Hepatocyte (in vitro differentiated cells): ENCODE data around the gene ANKS4B. TPM values are rescaled to one million over a fixed set of nuclear protein-coding genes. Genes with fewer than 3 reads are reported as not detected.

Source experiments
- DNase-seq: peaks from one replicate; pipeline ENCODE4 v3.0.0-alpha.2; 2016; ENCODE audit warnings: low spot score
- H2AFZ ChIP-seq: fragments of 200-600 bp; sonication (generic); 2 replicates; pipeline ENCODE4 v1.6.0; 2016; ENCODE audit warnings: antibody characterized with exemption, mild to moderate bottlenecking
- H3K27ac ChIP-seq: fragments of 200-600 bp; sonication (generic); 2 replicates; pipeline ENCODE4 v1.5.1; 2016; ENCODE audit warnings: mild to moderate bottlenecking
- H3K27me3 ChIP-seq: fragments of 200-600 bp; sonication (generic); 2 replicates; pipeline ENCODE4 v1.6.1; 2016
- H3K36me3 ChIP-seq: fragments of 200-600 bp; sonication (generic); replicated peaks from 2 replicates; pipeline ENCODE4 v1.5.1; 2016; ENCODE audit warnings: low read depth; ENCODE audit not compliant: insufficient read depth
- H3K4me1 ChIP-seq: fragments of 200-600 bp; sonication (generic); 2 replicates; pipeline ENCODE4 v1.5.1; 2016; ENCODE audit warnings: mild to moderate bottlenecking, moderate library complexity; ENCODE audit not compliant: insufficient read depth
- H3K4me2 ChIP-seq: fragments of 200-600 bp; sonication (generic); 2 replicates; pipeline ENCODE4 v1.6.0; 2016
- H3K4me3 ChIP-seq: fragments of 200-600 bp; sonication (generic); 2 replicates; pipeline ENCODE4 v1.5.1; 2016; ENCODE audit warnings: mild to moderate bottlenecking
- H3K79me2 ChIP-seq: fragments of 200-600 bp; sonication (generic); 2 replicates; pipeline ENCODE4 v1.6.0; 2017; ENCODE audit warnings: mild to moderate bottlenecking
- H3K9me2 ChIP-seq: fragments of 200-600 bp; sonication (generic); replicated peaks from 2 replicates; pipeline ENCODE4 v1.6.0; 2017; ENCODE audit warnings: mild to moderate bottlenecking; ENCODE audit not compliant: insufficient read depth
- H3K9me3 ChIP-seq: fragments of 200-600 bp; sonication (generic); 2 replicates; pipeline ENCODE4 v1.5.1; 2016; ENCODE audit warnings: low read depth, mild to moderate bottlenecking
- H4K20me1 ChIP-seq: fragments of 200-600 bp; sonication (generic); 2 replicates; pipeline ENCODE4 v1.6.0; 2016; ENCODE audit warnings: mild to moderate bottlenecking; ENCODE audit not compliant: insufficient read depth, poor library complexity, severe bottlenecking
- CTCF ChIP-seq: fragments of 200-600 bp; sonication (generic); IDR thresholded peaks from 2 replicates; pipeline ENCODE4 v1.5.1; 2016; ENCODE audit warnings: antibody characterized with exemption, mild to moderate bottlenecking; ENCODE audit not compliant: poor library complexity
- EZH2 ChIP-seq: fragments of 200-600 bp; sonication (generic); IDR thresholded peaks from 2 replicates; pipeline ENCODE4 v1.6.1; 2016; ENCODE audit warnings: antibody characterized with exemption, mild to moderate bottlenecking, borderline replicate concordance
- EZH2phosphoT487 ChIP-seq: fragments of 200-600 bp; sonication (generic); IDR thresholded peaks from one replicate; pipeline ENCODE4 v1.6.1; 2018; ENCODE audit warnings: antibody characterized with exemption, mild to moderate bottlenecking, low read depth, moderate library complexity; ENCODE audit not compliant: unreplicated experiment, severe bottlenecking
- WGBS: methylation state at CpG from one replicate; pipeline ENCODE4 v1.1.6; 2016; ENCODE audit warnings: low lambda C conversion rate; ENCODE audit errors: missing lambda C conversion rate; 5-methylcytosine and 5-hydroxymethylcytosine counted together
- polyA plus RNA-seq: library from polyadenylated mRNA; unstranded; fragments of >200 nt; fragmentation: Nextera tagmentation; extraction: Ambion mirVana; gene quantifications from 2 replicates; pipeline ENCODE4 v1.2.1, GENCODE V29; 2016
- total RNA-seq: library from RNA; depleted of rRNA; stranded (reverse); fragments of >200 nt; gene quantifications from 2 replicates; pipeline ENCODE4 v1.2.3, GENCODE V29; 2014

Gene ANKS4B
- total and polyA plus RNA-seq, 2 experiments from 2014 or later, result 7.9 to 20.9 TPM

GRCh38 chr16:21233045-21233520 lies 416 bp upstream of the ANKS4B start:
- Histone ChIP-seq H3K27ac (peak overlapping the region; percentile 89), H3K4me1 (no peaks in the 10 kb centered on the region), H3K9me3 (no peaks in the 10 kb centered on the region), H3K4me2 (peak overlapping the region; percentile 16), H3K36me3 (no peaks in the 10 kb centered on the region), H3K4me3 (no peak overlapping the region), H3K27me3 (no peaks in the 10 kb centered on the region), H3K9me2 (no peaks in the 10 kb centered on the region), H3K79me2 (peaks cover 43% of the 10 kb centered on the region), H2AFZ (no peak overlapping the region), H4K20me1 (no peaks in the 10 kb centered on the region)
- TF ChIP-seq EZH2phosphoT487, result no peak
- no peak for TF ChIP-seq CTCF
- no peak for TF ChIP-seq EZH2
- DNase-seq, result no peak
- 86% methylated on average over 1 of the region's 1 CpG for WGBS

GRCh38 chr16:21235199-21235585 lies 1.7 kb downstream of the ANKS4B start:
- WGBS, result 77% methylated on average over 3 of the region's 3 CpGs
- DNase-seq, result no peak
- Histone ChIP-seq H3K4me3 (no peak overlapping the region), H3K4me1 (no peaks in the 10 kb centered on the region), H3K79me2 (peaks cover 49% of the 10 kb centered on the region), H3K27ac (peak overlapping the region; percentile 89), H3K4me2 (peak overlapping the region; percentile 70), H2AFZ (no peak overlapping the region), H3K9me3 (no peaks in the 10 kb centered on the region), H4K20me1 (no peaks in the 10 kb centered on the region), H3K36me3 (no peaks in the 10 kb centered on the region), H3K27me3 (no peaks in the 10 kb centered on the region), H3K9me2 (no peaks in the 10 kb centered on the region)
- TF ChIP-seq EZH2 (no peak), CTCF (no peak), EZH2phosphoT487 (no peak)

GRCh38 chr16:21236831-21237230 lies 3.3 kb downstream of the ANKS4B start:
- H3K4me2 ChIP-seq, result peak overlapping the region; percentile 70
- no peaks in the 10 kb centered on the region for H3K27me3 ChIP-seq
- H3K4me1 ChIP-seq, result no peaks in the 10 kb centered on the region
- no peak overlapping the region for H3K27ac ChIP-seq
- TF ChIP-seq CTCF, result no peak
- 95% methylated on average over 5 of the region's 5 CpGs for WGBS
- H3K79me2 ChIP-seq, result peaks cover 59% of the 10 kb centered on the region
- H3K36me3 ChIP-seq, result no peaks in the 10 kb centered on the region
- peaks cover 2% of the 10 kb centered on the region for H4K20me1 ChIP-seq
- no peak overlapping the region for H3K4me3 ChIP-seq
- H3K9me3 ChIP-seq, result no peaks in the 10 kb centered on the region
- DNase-seq, result no peak
- H2AFZ ChIP-seq, result no peak overlapping the region
- H3K9me2 ChIP-seq, result no peaks in the 10 kb centered on the region

- no peak overlapping the region for H3K27ac ChIP-seq
- no peaks in the 10 kb centered on the region for H3K36me3 ChIP-seq
- WGBS, result 77% methylated on average over 4 of the region's 4 CpGs
- H4K20me1 ChIP-seq, result peaks cover 3% of the 10 kb centered on the region
- peaks cover 52% of the 10 kb centered on the region for H3K79me2 ChIP-seq
- no peak overlapping the region for H2AFZ ChIP-seq
- no peaks in the 10 kb centered on the region for H3K9me3 ChIP-seq
- TF ChIP-seq EZH2phosphoT487, result no peak
- no peak for TF ChIP-seq CTCF
- TF ChIP-seq EZH2, result no peak
- no peaks in the 10 kb centered on the region for H3K27me3 ChIP-seq
- no peak overlapping the region for H3K4me2 ChIP-seq
- H3K9me2 ChIP-seq, result no peaks in the 10 kb centered on the region
- H3K4me1 ChIP-seq, result peaks cover 5% of the 10 kb centered on the region
- H3K4me3 ChIP-seq, result no peak overlapping the region
- DNase-seq, result no peak
Measured at GRCh38 chr16:21239646-21240045, 6.1 kb downstream of the ANKS4B start.
